GM19240 (cell line): ENCODE data around the gene CTDSPL.

Experiments
- DNase-seq: peaks from one replicate; pipeline ENCODE4 v3.0.0; 2011; ENCODE audit warnings: low spot score; ENCODE audit not compliant: insufficient read length

The CTDSPL gene

GRCh38 chr3:38000242-38000916 is 138.7 kb downstream of the CTDSPL start:
- DNase-seq: no peak

GRCh38 chr3:38000965-38001455 is 139.3 kb downstream of the CTDSPL start:
- no peak for DNase-seq

GRCh38 chr3:38001456-38002081 is 139.9 kb downstream of the CTDSPL start:
- no peak for DNase-seq

- DNase-seq: no peak
Observed at GRCh38 chr3:38002291-38002876, 140.7 kb downstream of the CTDSPL start.

GRCh38 chr3:38002940-38003339 is 141.3 kb downstream of the CTDSPL start:
- DNase-seq: no peak

- no peak for DNase-seq
Observed at GRCh38 chr3:38003371-38003816, 141.7 kb downstream of the CTDSPL start.

GRCh38 chr3:38003817-38004414 is 142.2 kb downstream of the CTDSPL start:
- DNase-seq: no peak

- peak; percentile 49 for DNase-seq
Observed at GRCh38 chr3:38004415-38005075, 142.9 kb downstream of the CTDSPL start.

- DNase-seq: no peak
Observed at GRCh38 chr3:38005076-38006020, 143.7 kb downstream of the CTDSPL start.

GRCh38 chr3:38006031-38006430 is 144.4 kb downstream of the CTDSPL start:
- no peak for DNase-seq

GRCh38 chr3:38006445-38006995 is 144.8 kb downstream of the CTDSPL start:
- no peak for DNase-seq

GRCh38 chr3:38007754-38008090 is 146.0 kb downstream of the CTDSPL start:
- DNase-seq: no peak

- no peak for DNase-seq
Observed at GRCh38 chr3:38008191-38008701, 146.6 kb downstream of the CTDSPL start.

GRCh38 chr3:38008971-38009580 is 147.4 kb downstream of the CTDSPL start:
- DNase-seq: no peak

GRCh38 chr3:38009807-38010591 is 148.3 kb downstream of the CTDSPL start:
- no peak for DNase-seq

GRCh38 chr3:38011111-38011510 is 149.4 kb downstream of the CTDSPL start:
- DNase-seq: no peak

- no peak for DNase-seq
Observed at GRCh38 chr3:38015485-38015884, 153.8 kb downstream of the CTDSPL start.

- DNase-seq: no peak
Observed at GRCh38 chr3:38015984-38016383, 154.3 kb downstream of the CTDSPL start.

- no peak for DNase-seq
Observed at GRCh38 chr3:38016410-38016809, 154.7 kb downstream of the CTDSPL start.
